SU-DHL-6 (cell line): ENCODE measurements around the gene TNS1.

Experiments
- EZH2phosphoT487 ChIP-seq: fragments of 200-600 bp; sonication (generic), shearing (Covaris generic); conservative IDR thresholded peaks from 2 replicates; pipeline ENCODE4 v1.6.1; 2018; ENCODE audit warnings: mild to moderate bottlenecking, antibody characterized with exemption, low read length, moderate library complexity, mixed read lengths
- TF ChIP-seq, protein P1 (sequence below): fragments of 200-600 bp; sonication (generic); IDR thresholded peaks from one replicate; pipeline ENCODE4 v1.5.1; 2017; ENCODE audit warnings: antibody characterized with exemption, mild to moderate bottlenecking, low read length, moderate library complexity; ENCODE audit not compliant: insufficient read depth, poor library complexity, severe bottlenecking

DNA sequence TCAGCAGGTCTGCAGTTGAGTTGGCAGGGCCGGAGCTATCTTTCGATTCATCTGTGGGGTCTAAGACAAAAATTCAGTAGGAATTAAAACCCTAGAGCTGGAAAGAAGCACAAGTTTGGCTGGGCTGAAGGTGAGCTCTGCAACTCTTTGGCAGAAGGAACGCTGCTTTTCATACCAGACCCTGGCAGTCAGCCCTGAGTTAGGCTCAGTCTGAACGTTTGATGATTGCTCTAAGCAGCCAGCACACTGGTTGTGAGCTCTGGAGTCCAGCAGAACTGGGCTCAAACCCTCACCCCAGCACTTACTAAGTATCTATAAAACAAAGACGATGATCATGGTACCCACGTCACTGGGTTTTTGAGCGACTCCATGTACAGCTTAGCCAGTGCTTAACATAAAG is 192.5 kb downstream of the TNS1 start:
- TF ChIP-seq, protein P1, sequence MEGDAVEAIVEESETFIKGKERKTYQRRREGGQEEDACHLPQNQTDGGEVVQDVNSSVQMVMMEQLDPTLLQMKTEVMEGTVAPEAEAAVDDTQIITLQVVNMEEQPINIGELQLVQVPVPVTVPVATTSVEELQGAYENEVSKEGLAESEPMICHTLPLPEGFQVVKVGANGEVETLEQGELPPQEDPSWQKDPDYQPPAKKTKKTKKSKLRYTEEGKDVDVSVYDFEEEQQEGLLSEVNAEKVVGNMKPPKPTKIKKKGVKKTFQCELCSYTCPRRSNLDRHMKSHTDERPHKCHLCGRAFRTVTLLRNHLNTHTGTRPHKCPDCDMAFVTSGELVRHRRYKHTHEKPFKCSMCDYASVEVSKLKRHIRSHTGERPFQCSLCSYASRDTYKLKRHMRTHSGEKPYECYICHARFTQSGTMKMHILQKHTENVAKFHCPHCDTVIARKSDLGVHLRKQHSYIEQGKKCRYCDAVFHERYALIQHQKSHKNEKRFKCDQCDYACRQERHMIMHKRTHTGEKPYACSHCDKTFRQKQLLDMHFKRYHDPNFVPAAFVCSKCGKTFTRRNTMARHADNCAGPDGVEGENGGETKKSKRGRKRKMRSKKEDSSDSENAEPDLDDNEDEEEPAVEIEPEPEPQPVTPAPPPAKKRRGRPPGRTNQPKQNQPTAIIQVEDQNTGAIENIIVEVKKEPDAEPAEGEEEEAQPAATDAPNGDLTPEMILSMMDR = no peak
- TF ChIP-seq EZH2phosphoT487 = no peak
